SHP77 (cell line): Measurements from ENCODE around the gene CNOT8.
"Not testable (repeated sequence)": the region's sequence is repeated elsewhere in the genome, so short reads cannot be mapped to it uniquely, and the experiment has no call there.

Source experiments
- DNase-seq, 2 experiments: peaks; one replicate each; lab custom pipeline; 2025; lab: John Stamatoyannopoulos, UW

CNOT8 gene

DNA sequence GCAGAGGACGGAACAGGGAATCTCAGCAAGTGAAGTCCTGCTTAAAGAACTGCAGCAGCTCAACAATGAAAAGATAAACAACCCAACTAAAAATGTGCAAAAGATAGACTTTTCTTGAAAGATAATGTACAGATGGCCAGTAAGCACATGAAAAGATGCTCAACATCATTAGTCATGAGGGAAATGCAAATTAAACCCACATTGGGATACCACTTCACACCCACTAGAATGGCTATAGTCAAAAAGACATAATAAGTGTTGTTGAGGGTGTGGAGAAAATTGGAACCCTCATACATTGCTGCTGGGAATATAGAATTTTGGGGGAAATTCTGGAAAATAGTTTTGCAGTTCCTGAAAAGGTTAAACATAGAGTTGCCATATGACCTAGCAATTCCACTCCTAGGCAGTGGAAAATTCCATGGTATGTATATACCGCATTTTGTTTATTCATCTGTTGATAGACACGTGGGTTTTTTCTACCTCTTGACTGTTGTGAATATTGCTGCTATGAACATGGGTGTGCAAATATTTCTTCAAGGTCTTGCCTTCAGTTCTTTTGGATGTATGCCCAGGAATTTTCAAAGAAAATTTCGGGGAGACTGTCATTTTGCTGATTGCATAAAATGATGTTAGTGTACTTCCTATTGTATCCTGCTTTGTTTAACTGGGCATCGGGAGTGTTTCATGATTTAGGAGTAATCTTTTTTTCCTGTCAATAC lies 7.2 kb downstream of the CNOT8 start:
- no peak for DNase-seq

DNA sequence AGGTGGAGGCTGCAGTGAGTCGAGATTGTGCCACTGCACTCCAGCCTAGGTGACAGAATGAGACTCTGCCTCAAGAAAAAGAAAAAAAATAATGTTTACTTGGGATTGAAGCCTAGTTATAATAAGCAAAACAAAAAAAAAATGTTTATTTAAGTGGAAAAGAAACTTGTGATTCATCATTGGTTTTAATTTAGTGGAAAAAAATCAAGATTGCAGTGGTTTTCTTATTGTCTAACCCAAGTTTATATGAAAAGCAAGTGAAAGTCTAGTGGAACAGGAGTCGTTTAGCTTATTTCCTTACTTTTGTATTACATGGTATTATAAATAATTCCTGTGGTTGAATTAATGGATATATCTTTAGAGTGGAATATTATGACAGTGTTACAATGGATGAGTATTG lies 8.4 kb downstream of the CNOT8 start:
- DNase-seq = no peak

DNA sequence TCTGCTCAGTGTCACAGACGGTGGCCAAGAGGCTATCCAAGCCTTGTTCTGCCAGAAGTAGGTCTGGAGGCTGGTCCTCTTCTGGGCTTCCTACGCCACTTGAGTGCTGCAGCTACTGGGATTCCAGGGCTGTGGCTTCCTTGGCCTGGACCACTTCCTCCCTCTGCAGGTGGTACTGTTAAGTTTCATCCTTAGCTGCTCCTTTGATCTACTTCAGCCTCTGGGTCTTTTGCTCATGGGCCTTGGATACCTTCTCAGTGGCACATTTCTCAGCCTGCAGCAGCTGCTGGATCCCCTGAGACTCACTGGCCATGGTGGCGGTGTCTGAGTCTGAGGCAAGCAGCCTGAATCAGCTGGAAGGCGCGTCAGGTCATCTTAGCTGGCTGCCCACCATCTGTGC lies 10.3 kb downstream of the CNOT8 start:
- no peak for DNase-seq

DNA sequence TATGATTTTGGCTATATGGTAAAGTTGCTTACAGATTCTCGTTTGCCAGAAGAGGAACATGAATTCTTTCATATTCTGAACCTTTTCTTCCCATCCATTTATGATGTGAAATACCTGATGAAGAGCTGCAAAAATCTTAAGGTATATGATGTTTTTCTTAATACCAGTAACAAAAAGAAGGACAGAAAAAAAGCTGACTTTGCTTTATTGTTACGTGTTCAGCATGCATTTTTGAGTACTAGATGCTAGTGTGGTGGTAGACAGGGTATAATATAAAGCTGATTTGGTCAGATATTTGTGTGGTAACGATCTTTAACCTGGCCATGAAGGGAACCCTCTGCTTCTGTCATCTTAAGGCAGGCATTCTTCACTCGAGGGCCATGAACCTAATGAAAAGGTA lies 13.3 kb downstream of the CNOT8 start:
- no peak for DNase-seq

DNA sequence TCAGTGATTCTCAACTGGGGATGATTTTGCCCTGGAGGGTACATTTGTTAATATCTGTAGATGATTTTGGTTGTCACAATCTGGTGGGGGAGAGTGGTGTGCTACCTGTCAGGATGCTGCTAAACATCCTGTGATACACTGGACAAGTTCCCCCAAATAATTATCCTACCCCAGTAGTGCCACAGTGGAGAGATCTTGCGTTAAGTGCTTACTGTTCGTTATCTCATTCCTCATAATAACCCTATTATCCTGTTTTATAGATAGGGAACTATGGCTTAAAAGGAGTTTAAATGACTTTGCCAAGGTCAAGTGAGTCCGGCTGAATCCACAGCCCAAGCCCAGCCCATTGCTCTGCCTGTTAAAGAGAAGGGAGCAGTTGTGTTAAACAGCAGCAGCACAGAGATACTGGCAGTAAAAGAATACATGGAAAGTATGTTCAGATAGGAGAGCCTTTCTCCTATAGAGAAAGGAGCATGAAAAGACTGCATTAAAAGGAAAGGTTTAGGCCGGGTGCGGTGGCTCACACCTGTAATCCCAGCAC lies 15.4 kb downstream of the CNOT8 start:
- DNase-seq = no peak

DNA sequence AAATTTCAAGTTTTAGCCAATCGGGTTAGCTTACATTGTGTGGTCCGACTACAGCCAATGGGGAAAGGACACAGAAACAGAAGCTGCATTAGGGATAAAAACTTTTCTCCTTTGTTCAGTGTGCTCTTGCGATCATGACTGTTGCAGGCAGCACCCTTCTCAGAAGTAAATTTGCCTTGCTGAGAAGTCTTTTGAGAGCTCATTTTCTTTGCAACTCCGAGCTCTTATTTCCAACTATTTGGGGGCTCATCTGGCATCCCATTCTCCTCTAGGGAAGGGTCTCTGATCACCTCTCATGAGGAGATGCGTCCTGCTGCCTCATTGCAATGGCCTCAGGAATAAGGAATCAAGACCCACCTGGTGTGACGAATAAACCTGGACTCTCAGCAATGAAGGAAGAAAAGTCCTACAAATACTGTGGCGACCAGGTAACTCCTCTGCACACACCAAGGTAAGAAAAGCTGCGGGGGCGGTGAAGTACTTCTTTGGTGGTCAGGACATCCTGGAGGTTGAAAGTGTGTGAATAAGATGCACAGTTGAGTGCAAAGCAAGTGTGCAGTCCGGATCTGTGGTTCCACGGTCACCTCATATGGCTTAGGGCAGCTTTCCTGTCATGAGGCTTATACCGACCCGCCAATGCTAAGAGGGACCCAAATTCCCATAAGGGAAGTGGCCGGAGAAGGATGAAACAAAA lies 20.4 kb downstream of the CNOT8 start:
- no peak for DNase-seq

DNA sequence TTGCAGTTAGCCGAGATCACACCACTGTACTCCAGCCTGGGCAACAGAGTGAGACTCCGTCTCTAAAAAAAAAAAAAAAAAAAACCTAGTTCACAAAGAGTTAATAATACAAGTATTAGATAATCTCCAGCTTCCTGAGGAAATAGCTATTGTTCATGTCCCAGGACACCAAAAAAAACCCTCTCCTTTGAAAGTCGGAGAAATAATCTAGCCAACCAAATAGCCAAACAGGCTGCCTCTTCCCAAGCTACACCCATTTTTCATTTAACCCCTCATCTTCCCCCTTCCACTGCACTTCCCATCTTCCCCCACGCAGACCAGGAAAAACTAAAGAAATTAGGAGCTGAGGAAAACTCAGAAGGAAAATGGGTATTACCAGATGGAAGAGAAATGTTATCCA lies 23.6 kb downstream of the CNOT8 start:
- no peak for DNase-seq

DNA sequence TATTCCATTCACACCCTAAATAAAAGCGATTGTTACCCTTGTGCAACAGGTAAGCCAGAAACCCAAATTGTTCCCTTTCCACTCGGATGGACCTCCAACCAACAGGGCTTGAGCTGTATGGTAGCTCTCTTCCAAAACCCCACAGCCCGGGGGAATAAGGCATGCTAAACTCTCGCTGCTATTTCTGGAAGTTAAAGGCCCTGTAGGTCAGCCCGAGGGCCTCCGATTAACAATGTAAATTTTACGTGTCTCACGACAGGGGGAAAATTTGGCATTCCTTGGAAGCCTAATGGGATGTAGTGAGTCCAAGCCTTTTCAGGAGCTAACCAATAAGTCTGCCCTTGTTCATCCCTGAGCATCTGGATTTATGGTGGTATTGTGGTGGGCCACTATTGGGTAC lies 26.0 kb downstream of the CNOT8 start:
- no peak for DNase-seq

DNA sequence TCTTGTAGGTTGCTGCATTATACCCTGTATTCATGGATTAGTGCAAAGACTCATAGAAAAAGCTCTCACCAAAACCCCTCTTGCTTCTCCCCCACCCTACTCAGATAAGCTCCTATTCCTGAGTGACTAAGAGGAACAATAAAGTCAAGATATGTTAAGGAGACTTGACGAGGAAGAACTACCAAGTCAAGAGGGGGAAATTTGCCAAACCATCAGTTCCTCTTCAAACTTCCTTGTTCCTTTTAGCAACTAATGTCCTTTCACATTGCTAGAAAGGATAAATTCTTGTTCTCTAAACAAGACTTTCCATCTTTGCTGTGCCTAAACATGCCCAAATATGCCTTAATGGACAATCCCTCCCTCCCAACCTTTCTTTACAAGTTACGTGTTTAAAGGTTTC lies 27.0 kb downstream of the CNOT8 start:
- DNase-seq = no peak

DNA sequence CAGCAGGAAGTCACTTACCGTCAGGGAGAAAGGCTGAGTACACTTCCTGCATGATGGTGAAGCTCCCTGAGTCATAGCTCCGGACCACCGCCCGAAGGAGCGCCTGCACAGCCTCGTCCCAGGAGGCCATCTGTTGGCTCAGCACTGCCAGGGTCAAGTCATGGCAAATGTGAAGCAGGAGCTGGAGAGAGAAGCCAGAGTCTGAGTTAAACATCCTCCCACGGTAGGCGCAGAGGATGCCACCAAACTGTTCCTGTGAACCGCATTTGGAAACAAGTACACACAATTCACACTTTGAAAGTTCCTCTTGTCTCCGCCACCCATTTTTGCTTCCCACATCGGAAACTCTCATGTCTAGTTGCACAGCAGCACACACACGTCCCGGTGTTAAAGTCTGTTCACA lies 33.9 kb downstream of the CNOT8 start:
- no peak for DNase-seq

DNA sequence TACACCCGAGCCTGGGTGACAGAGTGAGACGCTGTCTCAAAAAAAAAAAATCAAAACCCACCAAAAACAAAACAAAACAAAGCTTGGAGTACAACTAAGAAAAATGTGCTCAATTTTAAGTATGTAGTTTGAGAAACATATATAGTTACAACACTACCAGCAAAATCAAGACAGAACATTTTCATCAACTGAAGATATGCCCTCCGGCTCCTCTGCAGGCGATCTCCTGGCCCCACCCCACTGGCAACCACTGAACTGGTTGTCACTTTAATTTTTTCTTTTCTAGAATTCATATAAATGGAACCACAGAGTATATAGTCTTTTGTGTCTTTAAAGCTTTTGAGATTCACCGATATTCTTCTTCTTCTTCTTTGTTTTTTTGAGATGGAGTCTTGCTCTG lies 35.0 kb downstream of the CNOT8 start:
- no peak for DNase-seq

DNA sequence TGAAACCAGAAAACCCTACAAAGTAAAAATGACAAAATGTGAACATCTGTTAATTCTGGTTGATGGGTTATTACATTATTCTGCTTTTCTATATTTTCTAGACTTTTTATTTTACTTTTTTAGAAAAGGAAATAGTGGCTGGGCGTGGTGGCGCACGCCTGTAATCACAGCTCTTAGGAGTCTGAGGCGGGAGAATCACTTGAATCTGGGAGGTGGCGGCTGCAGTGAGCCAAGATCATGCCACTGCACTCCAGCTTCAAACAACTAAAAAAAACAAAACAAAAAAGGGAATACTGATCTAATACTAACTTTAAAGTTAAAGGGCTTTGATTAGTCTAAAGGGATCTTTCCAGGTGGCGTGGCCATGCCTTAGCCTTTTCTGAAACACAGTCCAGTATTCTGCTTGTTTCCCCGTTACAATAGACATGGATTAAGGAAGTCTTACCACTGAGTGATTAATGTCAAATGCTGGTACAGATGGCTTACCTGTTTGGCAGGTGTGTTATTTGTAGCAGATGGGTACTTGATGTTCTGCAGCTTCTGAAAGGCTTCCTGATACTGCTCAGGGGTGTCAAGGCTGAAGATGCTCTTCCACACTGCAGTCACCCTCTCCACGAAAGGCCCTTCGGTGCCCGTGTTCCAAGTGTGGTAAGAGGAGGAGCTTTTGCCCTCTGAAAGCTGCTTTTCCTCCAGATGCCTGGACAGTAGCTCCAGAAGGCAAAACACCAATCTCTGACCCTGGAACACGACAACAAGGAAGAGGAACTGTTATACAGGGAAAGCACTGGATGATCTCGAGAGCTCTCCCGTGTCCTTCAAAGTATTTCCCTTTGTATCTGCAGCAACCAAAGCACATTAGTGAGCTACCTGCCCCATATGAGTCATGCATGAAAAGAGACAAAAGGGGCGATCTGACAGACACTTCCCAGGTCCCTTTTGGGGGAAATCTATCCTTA lies 37.5 kb downstream of the CNOT8 start:
- DNase-seq = no peak

DNA sequence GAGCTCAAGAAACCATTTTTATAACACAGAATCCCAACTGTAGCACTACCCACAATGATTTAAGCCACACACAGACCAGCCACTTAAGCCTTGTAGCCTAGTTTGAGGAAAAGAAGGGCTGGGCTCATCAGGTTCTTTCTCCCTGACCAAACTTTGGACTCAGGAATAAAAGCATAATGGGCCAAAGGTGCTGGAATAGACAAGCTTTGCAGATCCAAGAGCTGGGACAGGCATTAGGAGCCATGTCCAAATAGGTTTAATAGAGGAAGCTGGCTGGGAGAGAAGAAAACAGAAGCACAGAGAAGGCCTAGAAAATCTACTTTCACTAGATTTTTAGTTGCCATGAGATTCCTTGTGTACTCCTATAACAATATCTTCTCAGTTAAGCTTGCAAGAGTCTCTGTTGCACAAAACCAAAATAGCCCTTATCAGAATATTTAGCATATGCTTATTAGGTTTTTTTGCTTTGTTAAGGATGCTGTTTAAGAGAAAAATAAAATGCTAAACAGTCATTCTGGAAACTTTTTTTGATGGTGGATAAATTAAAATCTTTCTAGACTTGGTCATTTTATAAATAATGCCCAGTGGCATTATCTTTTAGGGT lies 38.2 kb downstream of the CNOT8 start:
- no peak for DNase-seq

DNA sequence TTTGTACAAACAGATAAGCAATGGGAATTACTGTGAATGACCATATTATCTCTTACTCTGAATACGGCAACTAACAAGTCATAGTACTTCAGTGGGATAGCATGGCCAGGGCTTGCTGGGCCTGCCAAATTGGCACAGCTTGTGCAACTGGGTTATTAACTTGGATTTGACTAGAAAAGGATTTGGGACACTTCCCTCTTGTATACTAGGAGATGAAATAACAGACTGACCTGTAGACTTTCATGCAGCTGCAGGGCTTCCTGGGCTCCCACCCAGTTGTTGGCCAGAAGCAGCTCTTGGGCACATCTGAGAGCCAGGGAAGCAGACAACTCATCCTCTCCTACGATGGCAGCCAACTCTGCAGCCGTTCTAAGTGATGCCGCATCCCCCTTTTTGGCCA lies 39.8 kb downstream of the CNOT8 start:
- no peak for DNase-seq

DNA sequence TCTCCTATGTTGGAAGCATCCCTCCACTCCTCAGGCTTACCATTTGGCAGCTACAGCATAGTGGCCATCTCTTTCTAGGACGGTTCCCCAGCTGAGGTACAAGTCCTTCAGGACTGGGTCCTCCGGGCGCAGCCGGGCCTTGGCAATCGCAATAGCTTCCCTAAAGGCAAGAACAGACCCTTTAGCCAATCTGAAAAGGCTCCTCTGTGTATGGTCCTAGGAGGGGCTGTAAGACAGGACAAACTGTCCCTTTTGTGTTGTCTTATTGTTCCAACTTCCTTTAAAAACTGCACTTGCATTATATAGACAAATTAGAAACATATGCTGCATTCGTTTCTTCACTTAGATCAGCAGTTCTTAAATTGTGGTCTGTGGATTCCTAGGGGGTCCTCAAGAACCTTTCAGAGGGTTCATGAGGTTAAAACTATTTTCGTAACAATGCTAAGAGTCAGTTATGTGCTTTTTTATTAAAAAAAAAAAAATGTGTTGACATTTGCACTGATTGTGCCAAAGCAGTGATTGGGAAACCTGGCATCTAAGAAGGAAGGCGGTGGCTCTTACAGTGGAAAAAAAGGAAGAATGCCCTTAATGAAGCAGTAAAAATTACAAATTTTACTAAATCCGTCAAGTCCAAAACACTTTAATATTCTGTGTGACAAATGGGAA lies 40.9 kb downstream of the CNOT8 start:
- DNase-seq = no peak

DNA sequence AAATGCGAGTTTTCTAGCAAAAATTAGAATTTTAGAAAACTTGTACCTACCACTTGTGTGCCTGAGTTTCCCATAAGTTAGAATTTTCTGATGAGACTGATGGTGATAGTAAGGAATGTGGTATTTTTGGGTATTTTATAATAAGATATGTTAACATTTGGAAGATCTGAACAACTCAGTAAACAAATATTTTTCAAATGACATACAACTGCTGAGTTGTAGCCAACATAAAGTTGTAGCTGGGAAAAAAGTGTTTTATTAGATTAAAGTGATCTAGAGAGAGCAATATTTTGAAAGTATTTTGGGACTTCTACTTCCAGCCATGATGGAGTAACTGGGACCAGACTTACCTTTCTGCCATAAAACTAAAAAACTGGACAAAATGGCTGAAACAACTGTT lies 41.6 kb downstream of the CNOT8 start:
- DNase-seq = no peak

DNA sequence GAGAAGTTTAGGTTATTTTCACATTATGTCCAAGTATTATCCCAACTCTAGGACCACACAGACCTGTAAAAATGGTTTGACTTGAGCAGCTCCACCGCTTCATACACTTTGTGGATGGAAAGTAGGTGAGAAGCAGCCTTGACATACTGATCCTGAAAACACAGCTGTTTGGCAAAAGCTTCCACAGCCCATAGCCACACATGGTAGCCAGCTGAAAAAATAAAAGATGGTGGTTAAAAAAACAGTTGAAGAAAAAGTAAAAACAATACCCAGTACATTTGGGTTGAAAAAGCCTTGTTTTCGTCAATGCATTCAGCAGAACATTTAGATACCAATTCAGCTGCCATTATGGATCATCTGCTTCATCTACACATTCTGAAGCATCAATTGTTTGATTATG lies 42.8 kb downstream of the CNOT8 start:
- no peak for DNase-seq

DNA sequence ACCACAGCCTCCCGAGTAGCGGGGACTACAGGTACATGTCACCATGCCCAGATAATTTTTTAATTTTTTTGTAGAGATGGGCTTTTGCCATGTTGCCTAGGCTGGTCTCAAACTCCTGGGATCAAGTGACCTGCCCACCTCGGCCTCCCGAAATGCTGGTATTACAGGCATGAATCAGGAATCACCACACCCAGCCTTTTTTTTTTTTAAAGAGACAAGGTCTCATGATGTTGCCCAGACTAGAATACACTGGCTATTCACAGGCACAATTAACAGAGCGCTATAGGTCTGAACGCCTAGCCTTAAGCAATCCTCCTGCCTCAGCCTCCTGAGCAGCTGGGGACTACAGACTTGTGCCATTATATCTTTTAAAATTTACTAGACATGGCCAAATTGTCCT lies 43.5 kb downstream of the CNOT8 start:
- no peak for DNase-seq

DNA sequence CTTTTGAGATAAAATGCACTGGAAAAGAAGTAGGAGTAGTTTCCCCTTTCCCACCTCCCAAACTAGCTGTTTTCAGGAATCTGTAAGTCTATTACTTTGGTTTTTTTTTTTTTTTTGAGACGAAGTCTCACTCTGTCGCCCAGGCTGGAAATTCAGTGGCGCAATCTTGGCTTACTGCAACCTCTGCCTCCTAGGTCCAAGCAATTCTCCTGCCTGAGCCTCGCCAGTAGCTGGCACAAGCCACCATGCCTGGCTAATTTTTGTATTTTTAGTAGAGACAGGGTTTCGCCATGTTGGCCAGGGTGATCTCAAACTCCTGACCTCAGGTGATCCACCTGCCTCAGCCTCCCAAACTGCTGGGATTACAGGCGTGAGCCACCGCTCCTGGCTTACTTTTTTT lies 47.2 kb downstream of the CNOT8 start:
- DNase-seq = not testable (repeated sequence)

DNA sequence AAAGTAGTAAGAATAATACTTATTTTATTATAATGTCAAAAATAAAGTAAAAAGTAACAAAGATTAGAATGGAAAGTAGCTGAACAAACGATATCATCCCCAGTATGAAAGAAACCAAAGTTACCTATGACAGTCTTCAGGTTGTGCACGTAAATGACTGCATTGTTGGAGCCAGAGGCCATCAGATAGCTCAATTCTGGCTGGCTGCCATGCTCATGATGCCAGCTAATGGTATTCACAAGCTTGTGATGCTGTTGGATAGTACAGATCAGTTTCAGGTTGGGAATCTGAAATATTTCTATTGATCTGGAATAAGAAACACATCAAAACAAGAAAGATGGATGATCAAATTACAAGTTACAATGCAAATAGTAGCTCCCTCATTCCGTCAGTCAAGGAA lies 58.4 kb downstream of the CNOT8 start:
- DNase-seq = no peak

DNA sequence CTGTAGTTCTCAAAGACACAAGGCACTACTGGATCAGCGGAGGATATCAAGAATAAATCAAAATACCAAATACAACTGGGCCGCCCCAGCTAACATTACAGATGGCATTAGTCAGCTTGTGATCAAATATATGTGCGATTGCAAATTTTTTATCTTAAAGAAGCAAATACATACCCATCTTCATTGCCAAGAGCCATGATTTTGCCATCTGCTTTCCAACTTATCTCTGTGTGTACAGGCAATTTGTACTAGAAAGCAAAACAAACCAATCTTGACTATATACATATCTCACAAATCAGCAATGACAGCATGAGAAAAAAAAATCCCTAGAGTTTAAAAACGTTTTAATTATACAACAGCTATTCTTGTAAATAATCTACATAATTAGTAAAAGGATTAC lies 59.3 kb downstream of the CNOT8 start:
- no peak for DNase-seq
